WTC11 (cell line): ENCODE measurements around the gene PAM16.

Experiments used
- ATF2 ChIP-seq: sonication (generic); formaldehyde crosslinking; IDR thresholded peaks from 2 replicates; pipeline ENCODE4 v1.8.1; 2022; ENCODE audit warnings: low read depth, missing genetic modification reagents, borderline replicate concordance
- CREB1 ChIP-seq: sonication (generic); formaldehyde crosslinking; IDR thresholded peaks from 2 replicates; pipeline ENCODE4 v1.8.0; 2023; ENCODE audit warnings: mild to moderate bottlenecking, missing genetic modification reagents
- MAX ChIP-seq: sonication (generic); formaldehyde crosslinking; IDR thresholded peaks from 2 replicates; pipeline ENCODE4 v1.8.0; 2022; ENCODE audit warnings: mild to moderate bottlenecking, missing genetic modification reagents
- TF ChIP-seq, protein P1 (sequence below): fragments of 200-600 bp; IDR thresholded peaks from 2 replicates; pipeline ENCODE4 v1.8.0; 2022; ENCODE audit warnings: antibody characterized with exemption

DNA sequence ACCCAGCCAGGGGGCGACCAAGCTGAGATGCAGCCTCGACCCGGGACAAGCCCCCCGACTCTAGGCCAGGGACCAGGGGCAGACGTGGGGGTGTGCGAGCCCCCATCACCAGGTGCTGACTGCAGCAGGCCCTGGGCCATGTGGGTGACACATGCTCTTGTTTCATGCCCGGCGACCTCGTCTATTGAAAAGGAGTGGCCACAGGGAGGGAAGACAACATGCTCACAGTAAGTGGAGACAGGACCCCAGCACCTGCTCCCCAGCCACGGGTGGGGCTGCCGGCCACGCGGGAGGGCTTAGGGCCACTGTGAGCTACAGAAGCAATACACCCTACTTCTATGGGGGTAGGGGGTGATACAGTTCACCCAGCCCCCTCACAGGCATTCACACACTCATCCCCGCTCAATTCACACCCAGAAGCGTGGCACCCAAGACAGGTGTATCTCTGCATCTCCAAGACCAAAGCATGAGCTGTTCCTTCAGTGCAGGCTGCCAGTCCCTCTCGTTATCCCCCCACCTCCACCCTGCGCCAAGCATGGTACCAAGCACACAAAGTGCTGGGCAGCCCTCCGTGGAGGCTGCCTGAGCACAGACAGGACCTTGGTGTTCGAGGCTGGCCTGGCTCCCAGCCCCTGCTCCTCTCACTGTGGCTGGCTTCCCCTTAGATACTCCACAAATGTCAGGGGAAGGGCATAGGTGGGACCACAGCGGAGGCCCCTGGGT is 34.1 kb upstream of the PAM16 start:
- TF ChIP-seq ATF2 (CRISPR knock-in tag) (no peak), MAX (CRISPR knock-in tag) (no peak), CREB1 (CRISPR knock-in tag) (no peak)
- TF ChIP-seq, protein P1, sequence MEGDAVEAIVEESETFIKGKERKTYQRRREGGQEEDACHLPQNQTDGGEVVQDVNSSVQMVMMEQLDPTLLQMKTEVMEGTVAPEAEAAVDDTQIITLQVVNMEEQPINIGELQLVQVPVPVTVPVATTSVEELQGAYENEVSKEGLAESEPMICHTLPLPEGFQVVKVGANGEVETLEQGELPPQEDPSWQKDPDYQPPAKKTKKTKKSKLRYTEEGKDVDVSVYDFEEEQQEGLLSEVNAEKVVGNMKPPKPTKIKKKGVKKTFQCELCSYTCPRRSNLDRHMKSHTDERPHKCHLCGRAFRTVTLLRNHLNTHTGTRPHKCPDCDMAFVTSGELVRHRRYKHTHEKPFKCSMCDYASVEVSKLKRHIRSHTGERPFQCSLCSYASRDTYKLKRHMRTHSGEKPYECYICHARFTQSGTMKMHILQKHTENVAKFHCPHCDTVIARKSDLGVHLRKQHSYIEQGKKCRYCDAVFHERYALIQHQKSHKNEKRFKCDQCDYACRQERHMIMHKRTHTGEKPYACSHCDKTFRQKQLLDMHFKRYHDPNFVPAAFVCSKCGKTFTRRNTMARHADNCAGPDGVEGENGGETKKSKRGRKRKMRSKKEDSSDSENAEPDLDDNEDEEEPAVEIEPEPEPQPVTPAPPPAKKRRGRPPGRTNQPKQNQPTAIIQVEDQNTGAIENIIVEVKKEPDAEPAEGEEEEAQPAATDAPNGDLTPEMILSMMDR: no peak
